H9 (cell line): ENCODE data around the gene CHRNG. TPM values are rescaled to one million over a fixed set of nuclear protein-coding genes. Genes with fewer than 3 reads are reported as not detected.
A peak's percentile ranks its signal among the peaks of the same experiment; 100 is the strongest.

Experiments used
- DNase-seq: peaks from one replicate; pipeline ENCODE4 v3.0.0-alpha.2; 2017
- H2AFZ ChIP-seq: one replicate; pipeline ENCODE4 v1.6.1; 2013; ENCODE audit warnings: mild to moderate bottlenecking, low read length, control low read depth, moderate library complexity
- H2AK5ac ChIP-seq: 2 replicates; pipeline ENCODE4 v1.6.1; 2013; ENCODE audit warnings: low read length, control low read depth, mixed read lengths; ENCODE audit not compliant: insufficient read length
- H2BK120ac ChIP-seq: one replicate; pipeline ENCODE4 v1.6.1; 2013; ENCODE audit warnings: low read depth, mild to moderate bottlenecking, low read length, control low read depth, inconsistent platforms; ENCODE audit not compliant: poor library complexity, severe bottlenecking
- H2BK12ac ChIP-seq: 2 replicates; pipeline ENCODE4 v1.6.1; 2013; ENCODE audit warnings: low read length, control low read depth, mixed read lengths, low read depth; ENCODE audit not compliant: insufficient read length
- H2BK15ac ChIP-seq: 2 replicates; pipeline ENCODE4 v1.6.1; 2013; ENCODE audit warnings: low read depth, low read length, control low read depth
- H2BK20ac ChIP-seq: one replicate; pipeline ENCODE4 v1.6.1; 2013; ENCODE audit warnings: low read depth, mild to moderate bottlenecking, low read length, control low read depth, inconsistent platforms; ENCODE audit not compliant: poor library complexity, severe bottlenecking
- H2BK5ac ChIP-seq: 2 replicates; pipeline ENCODE4 v1.6.1; 2013; ENCODE audit warnings: low read length, control low read depth, mixed read lengths; ENCODE audit not compliant: insufficient read length
- H3K14ac ChIP-seq: 2 replicates; pipeline ENCODE4 v1.6.1; 2013; ENCODE audit warnings: low read length, control low read depth; ENCODE audit not compliant: insufficient read depth
- H3K18ac ChIP-seq: 2 replicates; pipeline ENCODE4 v1.6.1; 2013; ENCODE audit warnings: low read depth, mild to moderate bottlenecking, mixed read lengths, low read length, control low read depth; ENCODE audit not compliant: insufficient read length
- H3K23ac ChIP-seq: 2 replicates; pipeline ENCODE4 v1.6.1; 2013; ENCODE audit warnings: low read length, control low read depth, mixed read lengths, low read depth; ENCODE audit not compliant: insufficient read length
- H3K23me2 ChIP-seq: 2 replicates; pipeline ENCODE4 v1.6.1; 2013; ENCODE audit warnings: low read depth, mild to moderate bottlenecking, mixed read lengths, low read length, control low read depth; ENCODE audit not compliant: insufficient read length, poor library complexity, severe bottlenecking
- H3K27ac ChIP-seq: 2 replicates; pipeline ENCODE4 v1.5.1; 2013; ENCODE audit warnings: low read length, control low read depth, mixed read lengths, low read depth; ENCODE audit not compliant: insufficient read length
- H3K27me3 ChIP-seq: 2 replicates; pipeline ENCODE4 v1.6.1; 2013; ENCODE audit warnings: low read length, control low read depth, inconsistent platforms; ENCODE audit not compliant: insufficient read depth
- H3K4ac ChIP-seq: 2 replicates; pipeline ENCODE4 v1.6.1; 2013; ENCODE audit warnings: low read depth, mild to moderate bottlenecking, control low read depth, inconsistent platforms, low read length, moderate library complexity
- H3K4me1 ChIP-seq: 2 replicates; pipeline ENCODE4 v1.6.1; 2013; ENCODE audit warnings: low read length, control low read depth, inconsistent platforms; ENCODE audit not compliant: insufficient read depth
- H3K4me2 ChIP-seq: 2 replicates; pipeline ENCODE4 v1.6.1; 2013; ENCODE audit warnings: low read length, control low read depth, mixed read lengths; ENCODE audit not compliant: insufficient read length, insufficient read depth
- H3K56ac ChIP-seq: 2 replicates; pipeline ENCODE4 v1.6.1; 2013; ENCODE audit warnings: low read depth, mild to moderate bottlenecking, mixed read lengths, low read length, control low read depth; ENCODE audit not compliant: insufficient read length
- H3K79me1 ChIP-seq: 2 replicates; pipeline ENCODE4 v1.6.1; 2013; ENCODE audit warnings: low read depth, mild to moderate bottlenecking, moderate library complexity, low read length, control low read depth, inconsistent platforms; ENCODE audit not compliant: insufficient read depth, poor library complexity, severe bottlenecking
- H3K79me2 ChIP-seq: 2 replicates; pipeline ENCODE4 v1.6.1; 2013; ENCODE audit warnings: low read length, control low read depth, inconsistent platforms; ENCODE audit not compliant: insufficient read depth
- H3K9ac ChIP-seq: 2 replicates; pipeline ENCODE4 v1.6.1; 2013; ENCODE audit warnings: low read length, control low read depth, mixed read lengths; ENCODE audit not compliant: insufficient read length; ENCODE audit errors: extremely low read depth
- H3K9me3 ChIP-seq: one replicate; pipeline ENCODE4 v1.6.1; 2013; ENCODE audit warnings: low read depth, low read length, inconsistent platforms; ENCODE audit not compliant: control insufficient read depth
- H3T11ph ChIP-seq: one replicate; pipeline ENCODE4 v1.6.1; 2013; ENCODE audit warnings: mild to moderate bottlenecking, low read length, control low read depth, inconsistent platforms
- H4K20me1 ChIP-seq: one replicate; pipeline ENCODE4 v1.6.1; 2013; ENCODE audit not compliant: control insufficient read depth, insufficient read length, insufficient read depth
- H4K5ac ChIP-seq: 2 replicates; pipeline ENCODE4 v1.6.1; 2013; ENCODE audit warnings: low read depth, mild to moderate bottlenecking, mixed read lengths, low read length, control low read depth; ENCODE audit not compliant: insufficient read length
- H4K8ac ChIP-seq: replicated peaks from 2 replicates; pipeline ENCODE4 v1.6.1; 2013; ENCODE audit warnings: low read length, control low read depth, mixed read lengths, low read depth; ENCODE audit not compliant: insufficient read length
- H4K91ac ChIP-seq: 2 replicates; pipeline ENCODE4 v1.6.1; 2013; ENCODE audit warnings: low read depth, mild to moderate bottlenecking, moderate library complexity, mixed read lengths, low read length, control low read depth; ENCODE audit not compliant: insufficient read length
- H3K27ac Mint-ChIP-seq, 3 experiments: 2 replicates in 2 of 3; 3 replicates in 1 of 3; pipeline ENCODE4 v1.8.0; 2020 to 2021; ENCODE audit warnings: mixed read lengths in 3 of 3, mild to moderate bottlenecking in 1 of 3, moderate library complexity in 1 of 3
- H3K27me3 Mint-ChIP-seq: 2 replicates; pipeline ENCODE4 v1.8.0; 2021; ENCODE audit warnings: low read depth, mild to moderate bottlenecking, moderate library complexity, mixed read lengths
- H3K36me3 Mint-ChIP-seq, 3 experiments: 2 replicates in 2 of 3; 3 replicates in 1 of 3; pipeline ENCODE4 v1.8.0; 2020 to 2021; ENCODE audit warnings: low read depth in 3 of 3, mixed read lengths in 3 of 3; ENCODE audit not compliant: insufficient read depth in 1 of 3
- H3K4me1 Mint-ChIP-seq, 2 experiments: 2 replicates each; pipeline ENCODE4 v1.8.0; 2020; ENCODE audit warnings: mixed read lengths in 2 of 2
- H3K4me3 Mint-ChIP-seq, 2 experiments: 2 replicates in 1 of 2; 3 replicates in 1 of 2; pipeline ENCODE4 v1.8.0; 2020 to 2021; ENCODE audit warnings: mild to moderate bottlenecking in 2 of 2, mixed read lengths in 2 of 2, moderate library complexity in 1 of 2
- H3K9me3 Mint-ChIP-seq, 2 experiments: 2 replicates in 1 of 2; 3 replicates in 1 of 2; pipeline ENCODE4 v1.8.0; 2020; ENCODE audit warnings: mild to moderate bottlenecking in 2 of 2, mixed read lengths in 2 of 2, moderate library complexity in 1 of 2
- CTCF ChIP-seq: fragments of 200-600 bp; sonication (generic); conservative IDR thresholded peaks from 3 replicates; pipeline ENCODE4 v1.8.0; 2021; ENCODE audit warnings: antibody characterized with exemption, mild to moderate bottlenecking
- WGBS: extraction: QIAGEN DNeasy Blood & Tissue Kit; methylation state at CpG from one replicate; pipeline ENCODE4 v1.1.7; 2013; ENCODE audit warnings: missing lambda C conversion rate, low lambda C conversion rate, mixed read lengths; ENCODE audit not compliant: insufficient read length; ENCODE audit errors: extremely low coverage; 5-methylcytosine and 5-hydroxymethylcytosine counted together
- total RNA-seq: library from RNA; stranded (reverse); gene quantifications from 2 replicates; pipeline ENCODE4 v1.2.1, GENCODE V29; 2021

CHRNG gene
- total RNA-seq, 1 experiment from 2014 or later = not detected

DNA sequence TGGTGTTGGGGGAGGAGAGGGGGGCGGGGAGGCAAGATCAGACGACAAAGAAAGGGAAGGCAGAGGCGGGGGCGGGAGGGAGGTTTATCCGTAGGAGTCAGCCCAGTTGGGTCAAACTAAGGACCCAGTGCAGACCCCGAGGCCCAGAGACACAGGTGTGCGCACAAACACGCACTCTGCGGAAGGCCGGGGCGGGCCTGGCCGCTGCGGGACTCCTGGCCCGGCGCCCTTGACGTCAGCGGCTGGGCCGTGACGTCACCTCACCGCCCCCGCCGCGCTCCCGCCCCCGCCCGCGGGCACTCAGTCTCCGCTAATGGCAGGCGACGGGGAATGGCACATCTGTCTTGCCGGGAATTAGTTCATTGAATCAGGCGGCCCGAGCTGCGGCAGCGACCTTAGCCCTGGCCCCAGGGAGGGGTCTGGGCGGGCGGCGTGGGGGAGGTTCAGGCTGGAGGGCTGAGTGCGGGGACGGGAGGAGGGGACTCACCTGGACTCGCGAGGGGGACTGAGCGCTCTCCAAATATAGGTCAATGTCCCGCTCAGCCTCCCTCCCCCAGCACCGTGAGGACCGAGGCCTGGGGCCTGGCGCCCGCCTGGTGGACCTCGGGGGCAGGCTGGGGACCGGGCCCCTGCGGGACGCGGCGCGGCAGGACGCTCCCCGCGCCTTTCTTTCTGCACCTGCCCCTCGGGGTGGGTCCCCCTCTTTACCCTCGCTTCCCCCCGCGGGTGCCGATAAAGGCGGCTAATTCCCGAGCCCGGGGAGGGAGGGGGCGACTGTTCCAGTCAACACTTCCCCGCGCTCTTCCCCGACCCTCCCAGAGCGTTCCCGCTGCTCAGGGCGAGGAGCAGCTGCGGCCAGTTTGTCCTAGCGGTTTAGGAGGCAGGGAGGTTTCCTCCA lies 36.3 kb upstream of the CHRNG start:
- Histone ChIP-seq H3K9ac (no peak overlapping the region), H3K23ac (no peak overlapping the region), H3T11ph (no peak overlapping the region), H4K5ac (no peak overlapping the region), H2BK120ac (no peak overlapping the region), H4K8ac (no peak overlapping the region), H3K14ac (peak overlapping the region; percentile 46), H3K27me3 (peaks cover 17% of the 10 kb centered on the region), H2AFZ (no peak overlapping the region), H3K4me1 (0 out of 2 replicates have a peak, but pooled peaks cover 3% of the 10 kb centered on the region), H3K27ac (no peak overlapping the region), H4K20me1 (peaks cover 3% of the 10 kb centered on the region), H2BK20ac (no peak overlapping the region), H2BK5ac (no peak overlapping the region), H3K79me1 (no peaks in the 10 kb centered on the region), H3K18ac (no peak overlapping the region), H2BK15ac (no peak overlapping the region), H3K23me2 (peaks cover 12% of the 10 kb centered on the region), H3K4ac (no peak overlapping the region), H3K56ac (no peak overlapping the region), H3K9me3 (no peaks in the 10 kb centered on the region), H3K4me2 (peak overlapping the region; percentile 88), H4K91ac (no peak overlapping the region), H3K79me2 (no peaks in the 10 kb centered on the region), H2AK5ac (no peak overlapping the region), H2BK12ac (no peak overlapping the region)
- peaks cover 17 to 64% of the 10 kb centered on the region in 2 experiments for H3K4me1 Mint-ChIP-seq
- DNase-seq = peak; percentile 69
- peak overlapping the region; percentile 69 to 91 for H3K4me3 Mint-ChIP-seq
- TF ChIP-seq CTCF = no peak
- H3K27ac Mint-ChIP-seq = no peak overlapping the region
- no peaks in the 10 kb centered on the region for H3K36me3 Mint-ChIP-seq
- H3K9me3 Mint-ChIP-seq = no peaks in the 10 kb centered on the region; a peak in 1 of 5 replicates
- peaks cover 81% of the 10 kb centered on the region for H3K27me3 Mint-ChIP-seq
- no CpG with 5 or more reads among the region's 75 CpGs for WGBS
